Keratinocyte (primary cell): Measurements from ENCODE around the gene CBY1. TPM values are rescaled to one million over a fixed set of nuclear protein-coding genes. Genes with fewer than 3 reads are reported as not detected.

Source experiments
- DNase-seq: peaks from one replicate; pipeline ENCODE4 v3.0.0-alpha.2; 2011; ENCODE audit warnings: low read depth, missing footprints, low spot score
- FAIRE-seq: peaks from 2 replicates; lab custom pipeline; 2011; peaks lifted over from hg19 to GRCh38; lab: Jason Lieb, UNC
- H2AFZ ChIP-seq: 2 replicates; pipeline ENCODE4 v1.6.0; 2012; ENCODE audit warnings: low read length, control low read depth, inconsistent platforms; ENCODE audit not compliant: control insufficient read depth
- H3K27ac ChIP-seq: 2 replicates; pipeline ENCODE4 v1.5.1; 2011; ENCODE audit warnings: low read length; ENCODE audit not compliant: control insufficient read depth, insufficient read depth
- H3K27me3 ChIP-seq: 3 replicates; pipeline ENCODE4 v1.6.0; 2011; ENCODE audit warnings: low read length; ENCODE audit not compliant: control insufficient read depth, insufficient read depth; ENCODE audit errors: extremely low read depth
- H3K36me3 ChIP-seq, 2 experiments: 2 replicates in 1 of 2; 3 replicates in 1 of 2; pipeline ENCODE4 v1.5.1; 2011; ENCODE audit warnings: low read length in 2 of 2, mild to moderate bottlenecking in 1 of 2; ENCODE audit not compliant: control insufficient read depth in 2 of 2, insufficient read depth in 2 of 2; ENCODE audit errors: extremely low read depth in 1 of 2
- H3K4me1 ChIP-seq: 3 replicates; pipeline ENCODE4 v1.5.1; 2011; ENCODE audit warnings: low read length; ENCODE audit not compliant: control insufficient read depth, insufficient read depth; ENCODE audit errors: extremely low read depth
- H3K4me2 ChIP-seq: 3 replicates; pipeline ENCODE4 v1.6.0; 2011; ENCODE audit warnings: low read depth, low read length; ENCODE audit not compliant: control insufficient read depth, insufficient read depth; ENCODE audit errors: extremely low read depth
- H3K4me3 ChIP-seq, 3 experiments: fragments of 200-600 bp in 1 of 3; sonication (generic) in 1 of 3; 2 replicates in 2 of 3; 3 replicates in 1 of 3; pipeline ENCODE4 v1.5.1; 2011 to 2016; ENCODE audit warnings: low read length in 3 of 3, mild to moderate bottlenecking in 3 of 3, control low read depth in 2 of 3, inconsistent platforms in 1 of 3, low read depth in 1 of 3, mixed read lengths in 1 of 3, mixed run types in 1 of 3, moderate library complexity in 1 of 3; ENCODE audit not compliant: control insufficient read depth in 2 of 3, insufficient read depth in 2 of 3; ENCODE audit errors: extremely low read depth in 1 of 3
- H3K79me2 ChIP-seq: 2 replicates; pipeline ENCODE4 v1.6.0; 2012; ENCODE audit warnings: low read length; ENCODE audit not compliant: control insufficient read depth, insufficient read depth
- H3K9ac ChIP-seq: 3 replicates; pipeline ENCODE4 v1.6.0; 2011; ENCODE audit warnings: low read length; ENCODE audit not compliant: control insufficient read depth, insufficient read depth; ENCODE audit errors: extremely low read depth
- H3K9me1 ChIP-seq: 3 replicates; pipeline ENCODE4 v1.6.0; 2011; ENCODE audit warnings: low read length; ENCODE audit not compliant: control insufficient read depth, insufficient read depth; ENCODE audit errors: extremely low read depth
- H3K9me3 ChIP-seq: 2 replicates; pipeline ENCODE4 v1.5.1; 2012; ENCODE audit warnings: low read depth, low read length; ENCODE audit not compliant: control insufficient read depth
- H4K20me1 ChIP-seq: 3 replicates; pipeline ENCODE4 v1.6.0; 2011; ENCODE audit warnings: low read length; ENCODE audit not compliant: control insufficient read depth, insufficient read depth; ENCODE audit errors: extremely low read depth
- CTCF ChIP-seq, 3 experiments: IDR thresholded peaks in 1 of 3; conservative IDR thresholded peaks in 1 of 3; optimal IDR thresholded peaks in 1 of 3; 2 replicates in 2 of 3; 3 replicates in 1 of 3; pipeline versions ENCODE3 to v1.5.1; 2011; ENCODE audit warnings: low read length in 3 of 3, mild to moderate bottlenecking in 3 of 3, moderate library complexity in 2 of 3, control low read depth in 1 of 3, inconsistent platforms in 1 of 3; ENCODE audit not compliant: insufficient read depth in 2 of 3; ENCODE audit errors: extremely low read depth in 1 of 3
- EZH2 ChIP-seq: IDR thresholded peaks from one replicate; pipeline ENCODE4 v1.6.1; 2012; ENCODE audit warnings: inconsistent platforms, mild to moderate bottlenecking, low read length, moderate library complexity
- dilution Hi-C: fragments of 300-500 bp; cut with MboI; formaldehyde crosslinking; loops from one replicate; pipeline ENCODE4 v1.7.0; 2020; ENCODE audit warnings: low sequenced_read_pairs; ENCODE audit not compliant: extremely low pct_ligation_motif_present
- polyA plus RNA-seq, 5 experiments: library from polyadenylated mRNA; depleted of rRNA in 3 of 5; stranded (reverse) in 3 of 5; stranded (forward) in 1 of 5; unstranded in 1 of 5; fragments of >200 nt; gene quantifications; 1 replicate in 1 of 5; 2 replicates in 3 of 5; 3 replicates in 1 of 5; pipeline versions ENCODE4 v1.2.1 to v1.2.3, GENCODE V29; 2011 to 2012; ENCODE audit warnings: missing spikeins in 2 of 5, low read depth in 1 of 5, low replicate concordance in 1 of 5

The CBY1 gene
- polyA plus RNA-seq, 1 donor (not counting 4 experiments of a cell fraction or from before 2014, with no cell fraction given), result 40.3 TPM

GRCh38 chr22:38652859-38653258, 3.6 kb upstream of the CBY1 start:
- Histone ChIP-seq H3K27me3 (no peaks in the 10 kb centered on the region), H3K9ac (no peak overlapping the region), H4K20me1 (no peaks in the 10 kb centered on the region), H3K4me1 (peaks cover 16% of the 10 kb centered on the region), H3K9me3 (no peaks in the 10 kb centered on the region), H3K9me1 (no peaks in the 10 kb centered on the region), H2AFZ (no peak overlapping the region), H3K27ac (no peak overlapping the region), H3K79me2 (peaks cover 6% of the 10 kb centered on the region), H3K36me3 (no peaks in the 10 kb centered on the region), H3K4me2 (no peak overlapping the region), H3K4me3 (no peak overlapping the region)
- dilution Hi-C loops, result no loop called here
- DNase-seq (no peak), FAIRE-seq (no peak)
- TF ChIP-seq EZH2 (no peak), CTCF (optimal IDR thresholded peaks at IDR 0.05 in 1 of 3, IDR thresholded peaks at IDR 0.05 in 1 of 3, conservative IDR thresholded peaks at IDR 0.05 in 1 of 3; ENCODE audit: extremely low read depth in 1 of 3, insufficient read depth in 2 of 3, low read length in 3 of 3) (no peak)

GRCh38 chr22:38653741-38654140, 2.7 kb upstream of the CBY1 start:
- Histone ChIP-seq H3K9me1 (no peaks in the 10 kb centered on the region), H3K9me3 (no peaks in the 10 kb centered on the region)
- dilution Hi-C loops, result no loop called here

More at GRCh38 chr22:38653741-38654140, 2.7 kb upstream of the CBY1 start:
- no peak for FAIRE-seq
- Histone ChIP-seq H4K20me1 (no peaks in the 10 kb centered on the region), H3K36me3 (no peaks in the 10 kb centered on the region), H3K4me2 (no peak overlapping the region), H3K4me1 (peaks cover 16% of the 10 kb centered on the region), H3K4me3 (no peak overlapping the region), H3K9ac (no peak overlapping the region), H3K27ac (no peak overlapping the region), H3K27me3 (no peaks in the 10 kb centered on the region), H3K79me2 (peaks cover 11% of the 10 kb centered on the region), H2AFZ (no peak overlapping the region)
- TF ChIP-seq CTCF (optimal IDR thresholded peaks at IDR 0.05 in 1 of 3, IDR thresholded peaks at IDR 0.05 in 1 of 3, conservative IDR thresholded peaks at IDR 0.05 in 1 of 3; ENCODE audit: extremely low read depth in 1 of 3, insufficient read depth in 2 of 3, low read length in 3 of 3) (no peak), EZH2 (no peak)
- DNase-seq, result no peak
